Measurements from ENCODE around the gene ORC4. TPM values are rescaled to one million over a fixed set of nuclear protein-coding genes. Genes with fewer than 3 reads are reported as not detected.

ORC4 gene
- total and polyA plus RNA-seq, 2 experiments from 2014 or later, result 37.6 to 66.0 TPM

GRCh38 chr2:147910990-147911473 is 109.5 kb downstream of the ORC4 start:
- Histone ChIP-seq H3K9me3 (ENCODE audit: low read depth) (no peaks in the 10 kb centered on the region), H2AFZ (no peak overlapping the region), H3K79me2 (peaks cover 30% of the 10 kb centered on the region), H3K36me3 (replicated peaks; ENCODE audit: insufficient read depth, low read depth) (no peaks in the 10 kb centered on the region), H4K20me1 (ENCODE audit: insufficient read depth, poor library complexity, severe bottlenecking) (no peaks in the 10 kb centered on the region), H3K27ac (no peak overlapping the region), H3K4me3 (no peak overlapping the region), H3K4me2 (no peak overlapping the region), H3K27me3 (no peaks in the 10 kb centered on the region), H3K9me2 (replicated peaks; ENCODE audit: insufficient read depth) (no peaks in the 10 kb centered on the region), H3K4me1 (ENCODE audit: insufficient read depth) (peaks cover 4% of the 10 kb centered on the region)
- TF ChIP-seq EZH2 (IDR thresholded peaks at IDR 0.05; ENCODE audit: borderline replicate concordance), result no peak
- peak; percentile 91 for TF ChIP-seq CTCF (IDR thresholded peaks at IDR 0.05; ENCODE audit: poor library complexity)
- no peak for TF ChIP-seq EZH2phosphoT487 (IDR thresholded peaks at IDR 0.05; ENCODE audit: low read depth, severe bottlenecking, unreplicated experiment)
- 0% methylated on average over 2 of the region's 2 CpGs for WGBS (ENCODE audit: low lambda C conversion rate, missing lambda C conversion rate)
- peak; percentile 82 for DNase-seq (ENCODE audit: low spot score)

- Histone ChIP-seq H3K4me2 (no peak overlapping the region), H3K27ac (no peak overlapping the region), H3K9me2 (replicated peaks; ENCODE audit: insufficient read depth) (no peaks in the 10 kb centered on the region), H3K27me3 (no peaks in the 10 kb centered on the region), H3K4me3 (no peak overlapping the region), H4K20me1 (ENCODE audit: insufficient read depth, poor library complexity, severe bottlenecking) (no peaks in the 10 kb centered on the region), H3K9me3 (ENCODE audit: low read depth) (no peaks in the 10 kb centered on the region), H3K79me2 (peaks cover 34% of the 10 kb centered on the region), H3K4me1 (ENCODE audit: insufficient read depth) (peaks cover 4% of the 10 kb centered on the region), H3K36me3 (replicated peaks; ENCODE audit: insufficient read depth, low read depth) (no peaks in the 10 kb centered on the region), H2AFZ (no peak overlapping the region)
- 100% methylated on average over 2 of the region's 2 CpGs for WGBS (ENCODE audit: low lambda C conversion rate, missing lambda C conversion rate)
- DNase-seq (ENCODE audit: low spot score), result no peak
- no peak for TF ChIP-seq EZH2phosphoT487 (IDR thresholded peaks at IDR 0.05; ENCODE audit: low read depth, severe bottlenecking, unreplicated experiment)
These were observed 111.4 kb downstream of the ORC4 start for GRCh38 chr2:147909178-147909577.

- H3K36me3 ChIP-seq (replicated peaks; ENCODE audit: insufficient read depth, low read depth), result no peaks in the 10 kb centered on the region
- H3K27ac ChIP-seq, result no peak overlapping the region
- no peaks in the 10 kb centered on the region for H3K9me2 ChIP-seq (replicated peaks; ENCODE audit: insufficient read depth)
- no peak for DNase-seq (ENCODE audit: low spot score)
- no peak overlapping the region for H3K4me2 ChIP-seq
- H4K20me1 ChIP-seq (ENCODE audit: insufficient read depth, poor library complexity, severe bottlenecking), result no peaks in the 10 kb centered on the region
- H3K79me2 ChIP-seq, result peaks cover 36% of the 10 kb centered on the region
- no peak overlapping the region for H3K4me3 ChIP-seq
- no peak overlapping the region for H2AFZ ChIP-seq
- H3K4me1 ChIP-seq (ENCODE audit: insufficient read depth), result no peaks in the 10 kb centered on the region
- WGBS (ENCODE audit: low lambda C conversion rate, missing lambda C conversion rate), result 90% methylated on average over 4 of the region's 4 CpGs
- H3K27me3 ChIP-seq, result no peaks in the 10 kb centered on the region
- no peaks in the 10 kb centered on the region for H3K9me3 ChIP-seq (ENCODE audit: low read depth)
- TF ChIP-seq CTCF (IDR thresholded peaks at IDR 0.05; ENCODE audit: poor library complexity), result no peak
- TF ChIP-seq EZH2 (IDR thresholded peaks at IDR 0.05; ENCODE audit: borderline replicate concordance), result no peak
- TF ChIP-seq EZH2phosphoT487 (IDR thresholded peaks at IDR 0.05; ENCODE audit: low read depth, severe bottlenecking, unreplicated experiment), result no peak
These were observed 116.5 kb downstream of the ORC4 start for GRCh38 chr2:147904051-147904450.

- Histone ChIP-seq H3K4me2 (no peak overlapping the region), H3K9me2 (replicated peaks; ENCODE audit: insufficient read depth) (no peaks in the 10 kb centered on the region), H3K27me3 (no peaks in the 10 kb centered on the region), H2AFZ (no peak overlapping the region), H3K4me1 (ENCODE audit: insufficient read depth) (peaks cover 11% of the 10 kb centered on the region), H4K20me1 (ENCODE audit: insufficient read depth, poor library complexity, severe bottlenecking) (peaks cover 54% of the 10 kb centered on the region), H3K9me3 (ENCODE audit: low read depth) (no peaks in the 10 kb centered on the region), H3K27ac (no peak overlapping the region), H3K36me3 (replicated peaks; ENCODE audit: insufficient read depth, low read depth) (no peaks in the 10 kb centered on the region), H3K79me2 (peaks cover 100% of the 10 kb centered on the region), H3K4me3 (no peak overlapping the region)
- no peak for DNase-seq (ENCODE audit: low spot score)
- TF ChIP-seq EZH2phosphoT487 (IDR thresholded peaks at IDR 0.05; ENCODE audit: low read depth, severe bottlenecking, unreplicated experiment) (no peak), EZH2 (IDR thresholded peaks at IDR 0.05; ENCODE audit: borderline replicate concordance) (no peak), CTCF (IDR thresholded peaks at IDR 0.05; ENCODE audit: poor library complexity) (no peak)
- WGBS (ENCODE audit: low lambda C conversion rate, missing lambda C conversion rate), result 71% methylated on average over 3 of the region's 3 CpGs
These were observed 131.9 kb downstream of the ORC4 start for GRCh38 chr2:147888680-147889079.
